Activated T-cell treated with anti-CD3 and anti-CD28 coated beads, Interleukin-2, amount 50 U/mL, for 4 hours (primary cell): ENCODE results near the gene TARS1. TPM values are rescaled to one million over a fixed set of nuclear protein-coding genes. Genes with fewer than 3 reads are reported as not detected.
"Not testable (repeated sequence)": the region's sequence is repeated elsewhere in the genome, so short reads cannot be mapped to it uniquely, and the experiment has no call there.

Source experiments
- ATAC-seq, 2 donors: fragments of 200-7000 bp; cut with Tn5 transposase; one replicate each; pipeline ENCODE4 v1.10.0; 2021
- DNase-seq: peaks from one replicate; pipeline ENCODE4 v3.0.0-alpha.2; 2020
- H3K27me3 Mint-ChIP-seq: one replicate; pipeline ENCODE4 v1.8.0; 2021; ENCODE audit warnings: low read depth, mixed read lengths
- H3K36me3 Mint-ChIP-seq: one replicate; pipeline ENCODE4 v1.8.0; 2022; ENCODE audit warnings: mixed read lengths; ENCODE audit not compliant: insufficient read depth
- H3K4me1 Mint-ChIP-seq: one replicate; pipeline ENCODE4 v1.8.0; 2021; ENCODE audit warnings: low read depth, mixed read lengths
- H3K4me3 Mint-ChIP-seq: one replicate; pipeline ENCODE4 v1.8.0; 2021; ENCODE audit warnings: mild to moderate bottlenecking, moderate library complexity, mixed read lengths
- H3K9me3 Mint-ChIP-seq: one replicate; pipeline ENCODE4 v1.8.0; 2021; ENCODE audit warnings: mixed read lengths
- total RNA-seq, 3 donors: library from RNA; stranded (reverse); gene quantifications; one replicate each; pipeline ENCODE4 v1.2.1, GENCODE V29; 2021

Gene TARS1
- total RNA-seq, 3 donors from 2014 or later: 229 to 275 (median 259) TPM

GRCh38 chr5:33488558-33489355 is 48.0 kb downstream of the TARS1 start:
- DNase-seq (no peak), ATAC-seq (no peak)
- Mint-ChIP-seq H3K4me3 (no peak overlapping the region), H3K36me3 (no peaks in the 10 kb centered on the region), H3K4me1 (no peaks in the 10 kb centered on the region), H3K27me3 (no peaks in the 10 kb centered on the region), H3K9me3 (no peaks in the 10 kb centered on the region)

- ATAC-seq (no peak), DNase-seq (no peak)
- Mint-ChIP-seq H3K4me3 (no peak overlapping the region), H3K27me3 (no peaks in the 10 kb centered on the region), H3K36me3 (no peaks in the 10 kb centered on the region), H3K9me3 (no peaks in the 10 kb centered on the region), H3K4me1 (no peaks in the 10 kb centered on the region)
Observed at GRCh38 chr5:33489481-33490067, 48.8 kb downstream of the TARS1 start.

- Mint-ChIP-seq H3K4me3 (no peak overlapping the region), H3K36me3 (no peaks in the 10 kb centered on the region), H3K4me1 (no peaks in the 10 kb centered on the region), H3K9me3 (no peaks in the 10 kb centered on the region), H3K27me3 (no peaks in the 10 kb centered on the region)
- DNase-seq (no peak), ATAC-seq (no peak)
Observed at GRCh38 chr5:33490071-33490665, 49.4 kb downstream of the TARS1 start.

- Mint-ChIP-seq H3K27me3 (no peaks in the 10 kb centered on the region), H3K36me3 (no peaks in the 10 kb centered on the region), H3K4me3 (no peak overlapping the region), H3K4me1 (no peaks in the 10 kb centered on the region), H3K9me3 (no peaks in the 10 kb centered on the region)
- DNase-seq (no peak), ATAC-seq (no peak)
Observed at GRCh38 chr5:33491941-33492340, 51.2 kb downstream of the TARS1 start.

GRCh38 chr5:33494466-33494865 is 53.7 kb downstream of the TARS1 start:
- H3K4me1 Mint-ChIP-seq: no peaks in the 10 kb centered on the region
- H3K9me3 Mint-ChIP-seq: no peaks in the 10 kb centered on the region
- H3K36me3 Mint-ChIP-seq: no peaks in the 10 kb centered on the region
- no peak for ATAC-seq
- H3K27me3 Mint-ChIP-seq: no peaks in the 10 kb centered on the region
- no peak for DNase-seq
- no peak overlapping the region for H3K4me3 Mint-ChIP-seq

DNA sequence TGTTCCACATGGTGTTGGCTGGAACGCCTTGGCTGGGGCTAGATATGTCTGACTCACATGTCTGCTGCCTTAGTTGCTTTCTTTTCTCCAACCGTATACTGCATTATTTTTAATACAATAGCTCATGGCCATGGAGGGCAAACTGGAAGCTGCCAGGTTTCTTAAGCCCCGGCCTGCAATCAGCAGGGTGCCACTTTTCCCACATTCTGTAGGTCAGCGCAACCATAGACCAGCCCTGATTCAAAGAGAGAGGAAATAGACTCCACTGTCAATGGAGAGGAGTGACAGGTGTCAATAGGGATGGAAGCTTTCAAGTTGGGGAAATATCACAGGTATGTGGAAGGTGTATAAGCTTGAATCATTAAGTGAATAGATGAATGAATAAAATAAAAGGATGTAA is 60.5 kb downstream of the TARS1 start:
- DNase-seq (no peak), ATAC-seq (no peak)
- Mint-ChIP-seq H3K4me1 (no peaks in the 10 kb centered on the region), H3K9me3 (no peaks in the 10 kb centered on the region), H3K4me3 (no peak overlapping the region), H3K27me3 (no peaks in the 10 kb centered on the region), H3K36me3 (no peaks in the 10 kb centered on the region)

DNA sequence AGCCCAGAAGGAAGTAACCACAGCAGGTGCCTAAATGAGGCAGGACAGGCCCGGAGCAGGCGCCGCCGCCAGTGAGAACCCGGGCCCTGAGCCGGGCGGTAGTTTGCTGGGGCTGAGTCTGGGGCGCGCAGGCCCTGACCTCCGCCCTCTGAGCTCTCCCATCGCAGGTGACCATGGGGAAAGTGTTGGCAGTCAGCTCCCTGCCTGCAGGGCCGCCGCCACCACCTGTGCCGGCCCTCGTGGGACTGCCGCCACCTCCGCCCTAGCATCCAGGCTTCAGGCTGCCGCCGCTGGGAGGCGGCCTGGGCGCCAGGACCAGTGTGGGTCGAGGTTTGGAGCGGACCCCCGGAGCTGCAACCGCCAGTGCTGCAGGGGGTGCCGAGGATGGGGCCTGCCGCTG is 61.1 kb downstream of the TARS1 start:
- no peaks in the 10 kb centered on the region for H3K4me1 Mint-ChIP-seq
- H3K27me3 Mint-ChIP-seq: no peaks in the 10 kb centered on the region
- ATAC-seq (no peak), DNase-seq (no peak)
- no peak overlapping the region for H3K4me3 Mint-ChIP-seq
- no peaks in the 10 kb centered on the region for H3K9me3 Mint-ChIP-seq
- no peaks in the 10 kb centered on the region for H3K36me3 Mint-ChIP-seq

DNA sequence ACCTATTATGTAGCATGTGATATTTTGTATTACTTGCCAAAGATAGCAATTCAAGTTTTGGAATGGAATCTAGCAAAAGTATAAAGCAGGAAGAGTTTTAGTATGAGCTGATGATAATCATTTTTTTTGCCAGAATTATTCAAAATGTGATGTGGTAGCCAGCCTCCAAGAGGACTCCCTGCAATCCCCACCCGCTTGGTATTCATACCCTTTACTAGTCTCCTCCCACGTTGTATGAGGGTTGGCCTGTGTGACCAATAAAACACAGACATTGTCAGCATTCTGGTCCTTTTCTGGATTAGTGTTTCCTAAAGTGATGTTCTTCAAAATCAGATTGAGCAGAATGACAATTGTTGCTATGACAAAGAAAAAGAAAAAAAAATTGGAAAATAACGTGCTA is 63.8 kb downstream of the TARS1 start:
- Mint-ChIP-seq H3K4me1 (no peaks in the 10 kb centered on the region), H3K9me3 (no peaks in the 10 kb centered on the region), H3K27me3 (no peaks in the 10 kb centered on the region), H3K4me3 (no peak overlapping the region), H3K36me3 (no peaks in the 10 kb centered on the region)
- DNase-seq (no peak), ATAC-seq (no peak)

DNA sequence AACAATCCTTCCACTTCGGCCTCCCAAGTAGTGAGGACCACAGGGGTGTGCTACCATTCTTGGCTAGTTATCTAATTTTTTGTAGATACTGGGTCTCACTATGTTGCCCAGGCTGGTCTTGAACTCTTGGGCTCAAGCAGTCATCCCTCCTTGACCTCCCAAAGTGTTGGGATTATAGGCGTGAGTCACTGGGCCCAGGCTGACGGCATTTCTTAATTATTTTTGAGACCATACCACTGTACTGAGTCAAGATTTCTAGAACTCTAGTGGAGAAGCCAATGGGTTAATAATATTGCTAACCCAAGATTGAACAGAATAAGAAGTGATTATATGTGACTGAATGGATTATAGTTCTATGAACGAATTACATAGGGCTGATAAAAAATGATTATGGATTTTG is 66.7 kb downstream of the TARS1 start:
- no peaks in the 10 kb centered on the region for H3K36me3 Mint-ChIP-seq
- no peaks in the 10 kb centered on the region for H3K4me1 Mint-ChIP-seq
- no peak overlapping the region for H3K4me3 Mint-ChIP-seq
- no peaks in the 10 kb centered on the region for H3K9me3 Mint-ChIP-seq
- DNase-seq (no peak), ATAC-seq (no peak)
- H3K27me3 Mint-ChIP-seq: no peaks in the 10 kb centered on the region

DNA sequence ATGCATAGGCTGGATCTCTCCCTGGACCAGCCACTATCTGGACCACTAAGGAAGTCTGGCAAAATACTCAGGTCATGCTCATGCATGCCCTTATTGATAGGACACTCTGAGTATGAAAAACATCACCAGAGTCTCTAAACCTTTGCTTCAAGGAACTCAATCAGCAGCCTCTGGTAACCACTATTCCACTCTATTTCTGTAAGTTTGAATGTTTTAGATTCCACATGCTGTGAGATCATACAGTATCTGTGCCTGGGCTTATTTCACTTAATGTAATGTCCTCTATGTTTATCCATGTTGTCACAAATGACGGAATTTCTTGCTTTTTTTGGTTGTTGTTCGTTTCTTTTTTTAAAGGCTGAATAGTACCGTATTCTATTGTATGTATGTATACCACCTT is 68.3 kb downstream of the TARS1 start:
- no peak for ATAC-seq
- no peaks in the 10 kb centered on the region for H3K4me1 Mint-ChIP-seq
- no peak overlapping the region for H3K4me3 Mint-ChIP-seq
- no peaks in the 10 kb centered on the region for H3K9me3 Mint-ChIP-seq
- no peaks in the 10 kb centered on the region for H3K27me3 Mint-ChIP-seq
- no peak for DNase-seq
- H3K36me3 Mint-ChIP-seq: no peaks in the 10 kb centered on the region

DNA sequence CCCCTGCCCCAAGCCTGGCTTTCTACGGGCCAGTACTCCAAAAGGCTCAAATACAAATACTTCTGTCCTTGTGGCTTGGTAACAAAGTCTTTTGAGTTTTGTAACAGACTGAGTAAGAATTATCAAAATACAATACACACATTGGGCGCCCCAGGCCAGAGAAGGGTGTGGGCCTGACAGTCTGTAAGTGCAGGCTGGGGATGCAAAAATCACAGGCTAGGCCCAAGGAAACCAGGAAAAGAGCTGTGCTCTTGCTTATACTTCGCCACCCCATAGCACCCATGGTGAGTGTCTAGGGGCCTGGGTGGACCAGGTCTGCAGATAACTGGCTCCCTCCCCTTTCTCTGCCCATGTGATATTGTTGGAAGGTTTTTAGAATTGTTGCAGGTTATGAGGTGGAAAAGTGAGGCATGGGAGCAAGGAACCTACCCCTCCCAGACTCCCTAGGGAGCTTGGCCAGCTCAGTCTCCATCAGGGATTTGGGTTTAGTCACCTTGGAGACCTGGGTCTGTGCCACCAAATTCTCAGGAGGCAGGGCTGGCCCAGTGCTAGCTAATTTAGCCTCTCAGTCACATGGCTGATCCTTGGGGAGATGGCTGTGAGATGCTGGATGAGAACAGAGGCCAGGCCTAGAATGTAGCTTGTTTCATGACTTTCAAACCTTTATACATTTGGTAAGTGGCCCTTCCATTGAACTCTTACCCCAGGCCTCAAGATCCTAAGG is 72.9 kb downstream of the TARS1 start:
- ATAC-seq (no peak), DNase-seq (no peak)
- Mint-ChIP-seq H3K4me3 (no peak overlapping the region), H3K9me3 (no peaks in the 10 kb centered on the region), H3K4me1 (no peaks in the 10 kb centered on the region), H3K27me3 (no peaks in the 10 kb centered on the region), H3K36me3 (no peaks in the 10 kb centered on the region)

- not testable (repeated sequence) for H3K9me3 Mint-ChIP-seq, H3K4me1 Mint-ChIP-seq, H3K27me3 Mint-ChIP-seq, H3K36me3 Mint-ChIP-seq, DNase-seq, H3K4me3 Mint-ChIP-seq, ATAC-seq
Observed at GRCh38 chr5:33515366-33515765, 74.6 kb downstream of the TARS1 start.

- H3K27me3 Mint-ChIP-seq: peaks cover 2% of the 10 kb centered on the region
- no peak overlapping the region for H3K4me3 Mint-ChIP-seq
- DNase-seq: no peak
- no peak for ATAC-seq
- no peaks in the 10 kb centered on the region for H3K9me3 Mint-ChIP-seq
- H3K4me1 Mint-ChIP-seq: no peaks in the 10 kb centered on the region
- no peaks in the 10 kb centered on the region for H3K36me3 Mint-ChIP-seq
Observed at GRCh38 chr5:33516421-33516820, 75.7 kb downstream of the TARS1 start.
